ENCODE measurements around the gene FSIP1.
A peak's percentile ranks its signal among the peaks of the same experiment; 100 is the strongest.

The FSIP1 gene

DNA sequence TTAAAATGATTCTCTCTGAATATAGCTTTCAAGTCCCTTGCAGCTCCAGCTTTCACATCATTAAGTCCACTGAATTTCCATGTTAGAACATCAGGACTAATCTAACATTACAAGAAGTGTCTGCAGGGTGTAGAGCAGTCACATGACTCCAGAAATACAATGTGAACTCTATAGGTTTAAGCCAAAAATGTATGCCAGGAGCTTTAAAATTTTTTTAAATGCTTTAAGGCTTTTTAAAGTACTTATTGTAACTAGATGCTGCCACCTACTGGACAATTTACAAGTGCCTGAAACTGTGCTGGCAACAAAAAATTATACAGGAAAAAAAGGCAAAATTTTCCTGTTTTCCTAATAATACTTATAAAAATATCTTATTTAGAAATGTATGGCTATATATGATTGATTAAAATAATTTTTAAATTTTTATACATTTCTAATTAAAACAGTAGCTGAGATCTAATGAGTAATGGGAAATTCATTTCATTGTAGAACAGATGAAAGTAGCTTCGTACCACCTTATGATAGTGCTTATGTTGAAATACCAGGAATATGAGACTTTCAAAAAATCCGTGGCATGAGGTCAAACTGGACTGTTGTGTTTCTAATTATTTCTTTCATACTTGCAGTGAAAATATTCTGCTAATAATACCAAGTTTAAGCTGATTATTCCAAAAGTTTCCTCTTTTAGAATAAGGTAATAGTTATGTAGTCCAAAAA lies 25.7 kb downstream of the FSIP1 start:
- DNase-seq (ENCODE audit: low read depth): peak; percentile 48

DNA sequence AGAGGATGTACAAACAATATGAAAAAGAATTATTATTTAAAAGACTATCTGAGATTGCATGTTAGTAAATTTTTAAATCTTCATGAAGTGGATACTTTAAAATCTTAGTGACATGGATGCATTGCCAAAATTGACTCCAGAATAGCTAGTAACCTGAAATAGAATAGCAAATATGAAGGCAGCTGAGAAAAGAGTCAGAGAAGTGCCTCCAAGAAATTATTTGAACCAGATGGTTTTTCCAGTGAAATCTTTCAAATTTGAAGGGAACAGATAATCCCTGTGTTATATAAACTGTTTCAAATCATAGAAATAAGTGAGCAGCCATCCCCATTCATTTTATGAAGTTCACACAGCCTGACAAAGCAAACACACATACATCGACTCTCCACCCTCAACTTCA lies 29.6 kb downstream of the FSIP1 start:
- DNase-seq (ENCODE audit: low read depth): no peak

DNA sequence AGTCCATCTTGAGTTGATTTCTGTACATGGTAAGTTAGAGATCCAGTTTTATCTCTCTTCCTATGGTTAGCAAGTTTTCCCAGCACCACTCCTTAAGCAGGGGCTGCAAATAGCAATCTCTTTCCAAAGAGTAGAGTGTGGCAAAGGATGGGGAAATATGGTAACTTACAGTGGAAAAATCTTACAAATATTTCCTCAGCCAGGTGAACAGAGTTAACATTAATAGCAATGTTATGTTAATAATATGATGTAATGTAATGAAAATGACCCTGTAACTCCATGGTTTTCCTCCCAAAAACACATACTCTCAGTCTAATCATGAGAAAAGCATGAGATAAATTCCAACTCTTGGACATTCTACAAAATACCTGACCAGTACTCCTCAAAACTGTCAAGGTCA lies 30.4 kb downstream of the FSIP1 start:
- no peak for DNase-seq (ENCODE audit: low read depth)

DNA sequence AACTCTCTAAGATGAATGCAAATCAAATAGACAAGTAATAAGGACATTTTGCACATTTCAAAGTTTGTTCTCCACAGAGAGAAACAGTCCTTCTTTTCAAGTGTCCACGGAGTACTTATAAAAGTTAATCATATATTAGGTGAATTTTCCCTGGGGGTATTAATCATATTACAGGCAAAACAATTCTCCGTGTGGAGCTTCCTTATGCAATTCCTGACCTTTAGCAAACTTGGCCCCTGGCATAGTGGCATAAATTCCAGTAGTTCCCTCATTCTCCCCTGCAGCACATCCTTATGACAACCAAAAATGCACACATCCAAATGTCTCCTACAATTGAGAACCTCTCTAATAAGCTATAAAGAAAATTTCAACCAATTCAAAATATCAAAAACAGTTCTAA lies 34.4 kb downstream of the FSIP1 start:
- no peak for DNase-seq (ENCODE audit: low read depth)

DNA sequence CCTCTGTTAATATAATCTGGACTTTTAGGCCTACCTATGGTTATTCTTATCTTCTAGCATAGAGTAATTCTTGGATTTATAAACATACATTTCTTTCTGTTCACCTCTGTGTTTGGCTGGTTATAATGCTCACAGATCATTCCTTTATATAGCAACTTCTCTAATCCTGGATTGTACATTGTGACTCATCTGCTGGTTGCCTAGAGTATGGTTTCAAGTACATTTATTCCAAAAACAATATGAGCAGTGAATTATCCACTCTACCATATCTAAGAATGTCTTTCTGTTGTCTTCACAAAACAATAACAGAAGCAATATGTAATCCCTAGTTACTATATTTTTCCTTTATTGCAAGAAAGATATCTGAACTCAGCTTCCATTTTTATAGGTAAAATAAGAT lies 35.3 kb downstream of the FSIP1 start:
- DNase-seq (ENCODE audit: low read depth): peak; percentile 62

DNA sequence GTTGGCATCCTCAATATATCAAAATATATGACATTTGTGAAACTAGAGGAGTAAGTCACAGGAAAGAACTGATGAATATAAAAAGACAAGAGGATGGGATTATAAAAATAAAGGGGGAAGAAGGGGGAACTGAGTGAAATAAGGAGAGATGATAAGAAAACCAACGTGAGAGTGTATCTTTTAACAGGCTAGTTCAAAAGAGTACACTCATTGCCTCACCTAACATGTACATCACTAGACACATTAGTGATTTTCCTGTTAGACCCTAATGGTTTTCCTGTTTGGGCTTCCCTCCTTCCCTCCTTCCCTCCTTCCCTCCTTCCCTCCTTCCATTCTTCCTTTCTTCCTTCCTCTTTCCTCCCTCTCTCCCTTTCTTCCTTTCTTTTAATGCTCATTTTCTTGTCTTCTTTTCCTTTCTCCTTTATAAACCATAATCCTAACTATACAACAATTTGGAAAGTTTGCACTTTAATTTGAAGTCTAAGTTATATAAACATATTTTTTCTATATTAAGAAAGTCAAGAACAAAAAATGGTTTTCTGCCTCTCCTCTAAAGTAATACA lies 35.8 kb downstream of the FSIP1 start:
- no peak for DNase-seq (ENCODE audit: low read depth)

DNA sequence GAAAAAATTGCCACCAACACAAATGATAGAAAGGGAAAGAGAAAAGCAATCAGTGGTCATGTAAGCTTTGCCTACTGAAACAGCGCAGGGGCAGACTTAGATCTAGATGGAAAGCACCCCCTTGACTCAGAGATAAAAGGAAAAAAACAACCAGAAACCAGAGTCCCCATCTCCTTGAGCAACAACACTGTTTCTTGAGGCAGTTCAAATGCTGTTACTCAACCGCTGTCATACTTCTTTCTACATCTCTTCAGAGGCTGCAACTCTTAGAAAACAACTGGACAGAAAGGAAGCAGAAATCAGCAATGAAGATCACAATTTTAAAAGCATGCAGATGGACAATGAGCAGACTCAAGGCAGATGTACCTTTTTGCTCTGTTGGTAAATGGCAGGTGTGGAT lies 36.5 kb downstream of the FSIP1 start:
- DNase-seq (ENCODE audit: low read depth): no peak

DNA sequence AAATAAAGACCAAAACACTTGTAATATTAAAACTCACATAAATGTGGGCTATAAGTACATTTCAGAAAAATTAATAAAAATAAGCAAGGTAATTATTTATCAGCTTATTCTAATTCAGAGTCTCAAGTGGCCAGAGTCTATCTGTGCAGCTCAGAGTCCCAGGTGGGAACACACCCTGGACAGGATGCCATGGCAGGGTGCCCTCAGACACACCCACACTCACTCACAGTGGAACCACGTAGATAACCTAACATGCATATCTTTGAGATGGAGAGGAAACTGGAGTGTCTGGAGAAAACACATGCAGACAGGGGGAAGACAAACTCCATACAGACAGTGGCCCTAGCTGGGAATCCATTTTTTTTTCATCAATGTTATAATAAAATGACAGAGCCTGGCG lies 37.2 kb downstream of the FSIP1 start:
- DNase-seq (ENCODE audit: low read depth): no peak

DNA sequence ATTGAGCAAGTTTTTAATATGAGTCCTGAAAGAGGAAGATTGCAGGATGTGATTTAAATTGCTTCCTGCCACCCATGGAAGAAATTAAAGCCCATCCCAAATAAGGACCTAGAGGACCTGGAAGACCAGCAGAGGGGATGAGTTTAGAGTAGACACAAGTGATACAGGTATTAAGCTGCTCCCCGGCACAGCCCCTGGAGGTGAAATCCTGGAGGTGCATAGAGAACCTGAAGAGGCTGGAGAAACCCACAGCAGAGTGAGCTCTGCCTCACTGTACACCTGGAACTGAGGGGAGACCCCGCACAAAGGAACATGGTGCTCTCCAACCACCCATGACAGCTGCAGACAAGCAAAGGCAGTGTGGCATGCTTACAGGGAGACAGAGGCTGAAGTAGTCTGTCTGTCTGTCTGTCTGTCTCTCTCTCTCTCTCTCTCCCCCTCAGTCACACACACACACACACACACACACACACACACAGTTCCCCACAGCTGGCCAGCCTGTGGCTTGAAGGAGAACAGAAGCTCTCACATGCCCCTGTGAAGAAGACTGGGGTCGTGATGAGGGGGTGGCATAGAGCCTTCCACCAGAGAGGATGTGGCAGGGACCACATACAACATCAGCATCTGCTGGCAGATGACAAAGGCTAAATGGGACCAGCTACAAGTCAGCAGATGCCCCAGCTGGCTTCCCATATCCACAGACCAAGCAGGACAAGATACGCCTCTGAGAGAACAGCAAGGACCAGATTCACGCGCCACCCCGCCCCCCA lies 38.1 kb downstream of the FSIP1 start:
- no peak for DNase-seq (ENCODE audit: low read depth)

DNA sequence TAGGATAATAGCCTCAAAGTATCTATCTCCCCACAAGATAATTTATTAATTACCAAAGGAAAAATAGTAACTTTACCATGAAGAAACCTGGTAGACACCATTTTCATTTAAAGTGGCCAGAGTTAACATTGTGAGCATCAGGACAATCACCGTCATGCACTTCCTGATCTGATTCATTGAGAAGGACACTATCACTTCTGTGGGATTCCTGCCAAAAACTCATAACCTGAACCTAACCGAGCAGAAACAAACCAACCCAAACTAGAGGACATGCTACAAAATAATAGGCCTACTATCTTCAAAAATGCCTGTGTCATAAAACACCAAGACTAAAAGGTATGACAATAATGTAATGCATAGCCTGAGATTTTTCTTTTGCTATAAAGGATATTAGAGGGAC lies 39.0 kb downstream of the FSIP1 start:
- no peak for DNase-seq (ENCODE audit: low read depth)

DNA sequence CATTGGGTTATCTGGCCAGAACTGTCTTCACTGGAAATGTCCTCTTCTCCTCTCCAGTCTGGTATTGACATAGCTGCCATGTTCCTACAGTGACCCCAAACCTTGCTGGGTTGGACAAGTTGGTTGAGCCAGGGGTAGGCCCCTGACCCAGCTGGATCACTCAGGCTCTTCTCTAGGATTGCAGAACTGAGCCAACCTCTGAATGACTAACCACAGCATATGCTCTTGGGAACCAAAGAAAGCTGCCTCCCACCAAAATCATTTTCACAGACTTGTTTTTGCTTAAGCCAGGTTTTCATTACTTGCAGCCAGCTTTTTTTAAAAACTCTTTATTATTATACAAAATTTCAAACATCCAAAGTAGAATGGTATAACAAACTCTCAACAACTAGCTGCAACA lies 41.4 kb downstream of the FSIP1 start:
- no peak for DNase-seq (ENCODE audit: low read depth)

DNA sequence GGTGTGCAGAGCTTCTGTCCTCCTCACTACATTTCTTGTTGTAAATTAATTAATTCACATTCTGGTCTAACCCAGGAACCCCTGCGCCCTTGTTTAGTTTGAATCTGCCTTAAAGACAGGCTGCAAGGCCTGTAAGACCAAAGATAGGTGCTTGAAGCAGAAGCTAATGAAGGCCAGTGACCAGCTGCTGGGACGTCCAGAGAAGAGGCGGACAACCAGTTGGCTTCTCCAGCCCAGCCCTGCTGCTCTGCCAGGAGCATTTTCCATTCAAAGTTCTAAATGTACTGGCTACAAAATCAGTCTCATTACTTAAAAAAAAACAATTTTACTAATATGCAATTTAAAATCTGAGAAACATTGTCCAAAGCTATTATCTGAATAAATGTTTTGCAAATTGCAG lies 43.6 kb downstream of the FSIP1 start:
- no peak for DNase-seq (ENCODE audit: low read depth)

DNA sequence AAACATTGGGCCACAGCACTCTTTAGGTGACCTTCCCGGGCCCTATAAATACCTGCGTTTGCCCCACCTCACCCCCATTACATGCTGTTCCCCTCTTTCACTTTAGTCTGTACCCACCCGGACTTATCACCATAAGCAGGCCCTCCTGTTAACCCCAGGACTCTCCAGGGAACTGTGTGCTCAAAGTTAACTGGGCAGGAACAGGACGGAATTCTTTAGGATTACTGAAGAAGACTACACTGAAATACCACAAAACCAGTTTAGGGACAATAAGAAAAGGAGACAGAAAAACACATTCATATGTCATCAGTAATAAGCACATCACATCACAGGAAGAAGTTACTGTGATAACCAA lies 45.5 kb downstream of the FSIP1 start:
- DNase-seq (ENCODE audit: low read depth): no peak

DNA sequence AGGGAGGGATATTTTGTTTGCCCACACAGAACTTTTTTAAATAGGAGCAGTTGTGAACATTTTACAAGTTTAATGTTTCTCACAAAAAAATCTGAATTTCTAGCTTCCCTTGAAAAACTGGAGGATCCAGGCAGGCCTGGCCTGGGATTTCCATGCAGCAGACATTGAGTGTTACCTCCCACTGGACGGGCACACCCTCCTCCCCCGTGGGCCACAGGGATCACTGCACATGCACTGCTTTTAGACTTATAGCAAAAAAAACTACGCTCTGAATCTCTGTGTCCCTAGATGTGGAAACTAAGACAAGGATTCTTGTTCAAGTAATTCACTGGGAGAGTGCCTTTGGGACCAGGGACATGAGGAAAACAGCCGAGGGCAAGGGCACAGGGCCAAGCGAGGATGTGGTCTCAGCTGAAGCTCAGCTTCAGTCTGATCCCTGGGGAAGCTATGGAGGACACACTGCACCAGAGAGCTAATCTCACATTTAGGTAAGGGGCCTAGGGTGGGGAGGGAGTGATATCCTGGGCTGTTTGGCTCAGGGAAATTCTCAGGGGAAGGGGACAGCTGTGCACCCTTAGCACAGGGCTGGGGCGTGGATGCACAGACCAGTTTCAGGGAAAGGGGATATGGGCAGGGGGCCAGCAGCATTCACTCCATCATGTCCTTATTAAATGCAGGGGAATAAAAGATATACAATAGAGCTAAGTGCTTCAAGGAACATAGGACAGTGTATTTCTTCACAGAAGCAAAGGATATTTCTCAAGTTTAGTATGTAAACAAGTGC lies 46.0 kb downstream of the FSIP1 start:
- no peak for DNase-seq (ENCODE audit: low read depth)

DNA sequence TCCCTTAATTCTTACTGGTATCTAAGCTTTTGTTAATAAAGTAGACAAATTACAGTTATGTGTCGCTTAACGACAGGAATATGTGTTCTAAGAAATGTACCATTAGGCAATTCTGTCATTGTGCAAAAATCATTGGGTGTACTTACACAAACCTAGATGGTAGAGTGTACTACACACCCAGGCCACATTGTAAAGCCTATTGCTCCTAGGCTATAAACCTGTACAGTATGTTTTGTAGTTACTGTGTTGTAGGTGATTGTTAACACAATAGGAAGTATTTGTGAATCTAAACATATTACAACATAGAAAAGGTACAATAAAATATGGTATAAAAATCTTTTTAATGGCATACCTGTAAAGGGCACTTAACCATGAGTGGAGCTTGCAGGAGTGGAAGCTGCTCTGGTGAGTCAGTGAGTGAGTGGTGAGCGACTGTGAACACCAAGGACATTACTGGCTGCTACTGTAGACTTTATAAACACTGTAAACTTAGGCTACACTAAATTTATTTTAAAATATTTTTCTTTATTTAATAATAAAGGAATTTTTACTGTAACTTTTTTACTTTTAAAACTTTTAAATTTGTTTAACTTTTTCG lies 47.4 kb downstream of the FSIP1 start:
- DNase-seq (ENCODE audit: low read depth): no peak

DNA sequence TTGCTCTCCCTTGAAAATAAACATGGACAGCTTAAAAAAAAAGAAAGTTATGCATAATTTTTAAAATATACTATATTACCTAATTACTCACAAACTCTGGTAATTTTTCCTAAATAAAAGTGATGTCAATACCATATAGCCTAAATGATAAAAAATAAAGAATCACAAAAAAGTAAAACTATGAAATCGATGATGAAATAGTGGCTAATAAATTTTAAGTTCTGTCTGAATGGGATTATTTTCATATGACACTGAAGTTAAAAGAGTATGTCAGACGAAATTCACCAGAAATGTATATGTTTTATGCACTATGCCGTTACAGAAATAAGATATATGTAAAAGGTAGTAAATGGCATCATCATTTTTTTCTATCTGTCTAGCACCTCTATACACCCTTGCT lies 51.4 kb downstream of the FSIP1 start:
- DNase-seq (ENCODE audit: low read depth): no peak

DNA sequence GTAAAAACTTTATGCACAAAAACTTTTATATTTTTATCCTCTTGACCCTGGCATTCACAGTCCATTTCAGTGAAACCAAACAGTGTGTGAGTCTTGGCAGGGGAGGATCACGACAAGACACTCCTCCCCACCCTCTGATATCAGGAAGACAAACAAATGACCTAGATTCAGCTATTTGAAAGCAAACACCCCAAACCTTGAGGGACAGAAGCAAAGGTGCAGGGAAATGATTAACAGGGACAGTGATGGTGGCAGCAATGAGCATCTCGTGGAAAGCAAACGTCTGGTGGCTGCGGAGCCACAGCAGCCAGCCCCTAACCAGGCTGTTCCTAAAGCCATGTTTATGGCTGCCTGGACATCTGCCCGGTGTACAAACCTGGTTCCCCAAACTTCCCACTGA lies 52.1 kb downstream of the FSIP1 start:
- no peak for DNase-seq (ENCODE audit: low read depth)

DNA sequence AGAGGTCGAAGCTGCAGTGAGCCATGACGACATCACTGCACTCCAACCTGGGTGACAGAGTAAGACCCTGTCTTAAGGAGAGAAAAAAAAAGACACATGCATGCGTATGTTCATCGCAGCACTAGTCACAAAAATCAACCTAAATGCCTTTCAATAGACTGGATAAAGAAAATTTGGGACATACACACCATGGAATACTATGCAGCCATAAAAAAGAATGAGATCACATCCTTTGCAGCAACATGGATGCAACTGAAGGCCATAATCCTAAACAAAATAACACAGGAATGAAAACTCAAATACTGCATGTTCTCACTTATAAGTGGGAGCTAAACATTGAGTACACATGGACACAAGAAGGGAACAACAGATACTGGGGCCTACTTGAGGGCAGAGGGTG lies 53.1 kb downstream of the FSIP1 start:
- no peak for DNase-seq (ENCODE audit: low read depth)

DNA sequence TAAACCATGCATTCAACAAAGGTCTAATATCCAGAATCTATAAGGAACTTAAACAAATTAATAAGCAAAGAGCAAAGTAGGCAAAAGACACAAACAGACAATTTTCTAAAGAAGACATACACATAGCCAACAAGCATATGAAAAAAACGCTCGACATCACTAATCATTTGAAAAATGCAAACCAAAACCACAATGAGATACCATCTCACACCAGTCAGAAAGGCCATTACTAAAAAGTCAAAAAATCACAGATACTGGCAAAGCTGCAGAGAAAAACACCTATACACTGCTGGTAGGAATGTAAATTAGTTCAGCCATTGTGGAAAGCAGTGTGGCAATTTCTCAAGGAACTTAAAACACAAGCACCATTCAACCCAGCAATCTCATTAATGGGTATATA lies 53.8 kb downstream of the FSIP1 start:
- no peak for DNase-seq (ENCODE audit: low read depth)

DNA sequence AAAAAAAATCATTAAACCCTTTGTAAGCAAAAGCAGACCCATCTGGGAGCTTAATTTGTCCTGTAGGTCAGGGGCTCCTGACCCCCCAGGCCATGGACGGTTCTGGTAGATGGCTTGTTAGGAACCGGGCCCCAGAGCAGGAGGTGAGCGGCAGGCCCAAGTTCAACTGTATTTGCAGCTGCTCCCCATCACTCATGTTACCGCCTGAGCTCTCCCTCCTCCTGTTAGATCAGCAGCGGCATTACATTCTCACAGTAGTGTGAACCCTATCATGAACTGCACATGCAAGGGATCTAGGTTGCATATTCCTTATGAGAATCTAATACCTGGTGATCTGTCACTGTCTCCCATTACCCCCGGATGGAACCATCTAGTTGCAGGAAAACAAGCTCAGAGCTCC lies 60.7 kb downstream of the FSIP1 start:
- no peak for DNase-seq (ENCODE audit: low read depth)

DNA sequence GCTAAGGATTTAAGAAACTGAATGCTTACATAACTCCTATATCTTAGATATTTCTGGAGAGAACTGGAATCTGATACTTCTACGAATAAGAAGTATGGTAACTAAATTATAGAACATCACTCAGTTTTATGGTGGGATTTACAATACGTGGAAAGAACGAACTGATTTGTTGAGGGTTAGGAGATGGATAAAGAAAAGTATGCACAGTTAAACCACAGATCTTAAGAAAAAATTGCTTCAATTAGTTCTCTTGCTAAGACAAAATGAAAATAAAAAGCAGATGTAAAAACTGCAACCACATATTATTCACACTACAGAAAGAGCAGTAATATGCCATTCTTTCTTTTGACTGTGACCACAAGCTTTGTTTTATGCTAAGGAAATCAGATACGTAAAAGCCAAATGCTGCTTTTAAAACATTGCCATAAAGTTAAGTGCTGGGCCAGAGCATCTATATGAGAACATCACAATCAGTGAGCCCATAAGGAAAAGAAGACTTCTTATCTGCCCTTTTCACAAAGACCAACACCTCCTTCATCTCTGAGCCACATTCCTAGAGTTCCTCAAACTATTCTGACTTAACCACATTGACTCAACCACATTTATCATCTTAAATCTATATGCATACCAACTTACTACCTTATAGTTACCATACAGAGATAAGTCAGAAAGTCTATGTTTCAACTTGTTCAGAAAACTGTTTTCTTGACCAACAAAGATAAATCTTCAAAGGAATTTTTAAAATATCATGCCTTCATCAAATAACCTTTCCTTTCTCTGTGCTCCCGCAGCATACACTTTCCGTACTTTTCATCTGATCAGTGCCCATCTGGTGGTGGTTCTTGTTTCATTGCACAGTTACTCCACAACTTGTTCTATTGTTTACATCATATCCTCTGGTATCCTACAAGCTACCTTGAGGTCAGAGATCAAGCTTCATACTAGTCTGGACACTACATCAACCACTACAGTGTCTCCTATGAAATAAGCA lies 61.7 kb downstream of the FSIP1 start:
- DNase-seq (ENCODE audit: low read depth): peak; percentile 46

Data from non-pigmented ciliary epithelial cell (primary cell).